HepG2 (cell line): ENCODE data around the gene NPBWR2. TPM values are rescaled to one million over a fixed set of nuclear protein-coding genes. Genes with fewer than 3 reads are reported as not detected.

Source experiments
- MYC ChIP-seq: sonication (generic); formaldehyde crosslinking; IDR thresholded peaks from 2 replicates; pipeline ENCODE4 v1.9.0; 2021; ENCODE audit warnings: missing genetic modification reagents, borderline replicate concordance
- POLR2AphosphoS5 ChIP-seq: IDR thresholded peaks from 2 replicates; pipeline ENCODE4 v1.6.1; 2012; ENCODE audit warnings: low read depth, low read length
- RAD51 ChIP-seq: fragments of 450-650 bp; IDR thresholded peaks from 2 replicates; pipeline ENCODE4 v1.6.1; 2016; ENCODE audit warnings: borderline replicate concordance
- SAFB2 ChIP-seq: sonication (generic); formaldehyde crosslinking; IDR thresholded peaks from 2 replicates; pipeline ENCODE4 v1.5.1; 2020; ENCODE audit warnings: missing genetic modification reagents, low read depth, mild to moderate bottlenecking, borderline replicate concordance
- SRF ChIP-seq: IDR thresholded peaks from 2 replicates; pipeline ENCODE4 v1.6.1; 2011; ENCODE audit warnings: mild to moderate bottlenecking, low read depth, low read length, moderate library complexity
- ZFP1 ChIP-seq: IDR thresholded peaks from 2 replicates; pipeline ENCODE4 v1.6.1; 2016
- ZMYM3 ChIP-seq: sonication (generic); formaldehyde crosslinking; IDR thresholded peaks from 2 replicates; pipeline ENCODE4 v1.5.1; 2020; ENCODE audit warnings: mild to moderate bottlenecking, missing genetic modification reagents
- ZNF225 ChIP-seq: sonication (generic); formaldehyde crosslinking; IDR thresholded peaks from 2 replicates; pipeline ENCODE4 v1.4.0; 2020; ENCODE audit warnings: mild to moderate bottlenecking, missing genetic modification reagents
- ZNF333 ChIP-seq: sonication (generic); formaldehyde crosslinking; IDR thresholded peaks from 2 replicates; pipeline ENCODE4 v1.4.0; 2020; ENCODE audit warnings: mild to moderate bottlenecking, missing genetic modification reagents, borderline replicate concordance
- ZNF431 ChIP-seq: sonication (generic); formaldehyde crosslinking; IDR thresholded peaks from 2 replicates; pipeline ENCODE4 v1.9.0; 2022; ENCODE audit warnings: missing genetic modification reagents, low read depth, mild to moderate bottlenecking, borderline replicate concordance
- ZNF432 ChIP-seq: sonication (generic); formaldehyde crosslinking; IDR thresholded peaks from 2 replicates; pipeline ENCODE4 v1.5.0; 2020; ENCODE audit warnings: missing genetic modification reagents, mild to moderate bottlenecking, borderline replicate concordance
- ZNF446 ChIP-seq: sonication (generic); formaldehyde crosslinking; IDR thresholded peaks from 2 replicates; pipeline ENCODE4 v1.5.0; 2020; ENCODE audit warnings: mild to moderate bottlenecking, missing genetic modification reagents
- ZNF547 ChIP-seq: sonication (generic); formaldehyde crosslinking; IDR thresholded peaks from 2 replicates; pipeline ENCODE4 v1.5.1; 2020; ENCODE audit warnings: mild to moderate bottlenecking, missing genetic modification reagents
- ZNF777 ChIP-seq: sonication (generic); formaldehyde crosslinking; IDR thresholded peaks from 2 replicates; pipeline ENCODE4 v1.4.0; 2020; ENCODE audit warnings: missing genetic modification reagents
- ZNF792 ChIP-seq: IDR thresholded peaks from 2 replicates; pipeline ENCODE4 v1.6.1; 2016
- polyA plus RNA-seq, 8 experiments: library from polyadenylated mRNA; depleted of rRNA in 3 of 8; stranded (reverse) in 7 of 8; unstranded in 1 of 8; fragments of >200 nt; fragmentation: Illumina TruSeq in 4 of 8; extraction: Trizol in 4 of 8; gene quantifications; 2 replicates each; pipeline versions ENCODE4 v1.2.1 to v1.2.3, GENCODE V29; 2011 to 2016; ENCODE audit warnings: low read depth in 4 of 8, missing spikeins in 1 of 8, mixed read lengths in 1 of 8; ENCODE audit not compliant: insufficient read depth in 1 of 8
- total RNA-seq, 5 experiments: library from RNA; depleted of rRNA; stranded (reverse); fragments of >200 nt; fragmentation: Illumina TruSeq; extraction: Trizol; gene quantifications; 2 replicates each; pipeline ENCODE4 v1.2.3, GENCODE V29; 2016; ENCODE audit warnings: low read depth in 1 of 5
- TF ChIP-seq, protein P1 (sequence below): IDR thresholded peaks from 2 replicates; pipeline ENCODE4 v1.6.1; 2016; ENCODE audit warnings: low read depth, borderline replicate concordance
- TF ChIP-seq, protein P2 (sequence below): sonication (generic); formaldehyde crosslinking; IDR thresholded peaks from 2 replicates; pipeline ENCODE4 v1.4.0; 2020; ENCODE audit warnings: missing genetic modification reagents
- TF ChIP-seq, protein P3 (sequence below): sonication (generic); formaldehyde crosslinking; IDR thresholded peaks from 2 replicates; pipeline ENCODE4 v1.8.1; 2023; ENCODE audit warnings: mild to moderate bottlenecking, inconsistent platforms, moderate library complexity, missing genetic modification reagents, borderline replicate concordance
- TF ChIP-seq, protein P4 (sequence below): sonication (generic); formaldehyde crosslinking; IDR thresholded peaks from 2 replicates; pipeline ENCODE4 v1.8.0; 2022; ENCODE audit warnings: missing genetic modification reagents, mild to moderate bottlenecking, borderline replicate concordance
- TF ChIP-seq, protein P5 (sequence below): sonication (generic); formaldehyde crosslinking; IDR thresholded peaks from 2 replicates; pipeline ENCODE4 v1.4.0; 2020; ENCODE audit warnings: mild to moderate bottlenecking, missing genetic modification reagents

The NPBWR2 gene
- total and polyA plus RNA-seq, 2 of the 13 experiments (the other 11 are each of a cell fraction or from before 2014, with no cell fraction given) = not detected

DNA sequence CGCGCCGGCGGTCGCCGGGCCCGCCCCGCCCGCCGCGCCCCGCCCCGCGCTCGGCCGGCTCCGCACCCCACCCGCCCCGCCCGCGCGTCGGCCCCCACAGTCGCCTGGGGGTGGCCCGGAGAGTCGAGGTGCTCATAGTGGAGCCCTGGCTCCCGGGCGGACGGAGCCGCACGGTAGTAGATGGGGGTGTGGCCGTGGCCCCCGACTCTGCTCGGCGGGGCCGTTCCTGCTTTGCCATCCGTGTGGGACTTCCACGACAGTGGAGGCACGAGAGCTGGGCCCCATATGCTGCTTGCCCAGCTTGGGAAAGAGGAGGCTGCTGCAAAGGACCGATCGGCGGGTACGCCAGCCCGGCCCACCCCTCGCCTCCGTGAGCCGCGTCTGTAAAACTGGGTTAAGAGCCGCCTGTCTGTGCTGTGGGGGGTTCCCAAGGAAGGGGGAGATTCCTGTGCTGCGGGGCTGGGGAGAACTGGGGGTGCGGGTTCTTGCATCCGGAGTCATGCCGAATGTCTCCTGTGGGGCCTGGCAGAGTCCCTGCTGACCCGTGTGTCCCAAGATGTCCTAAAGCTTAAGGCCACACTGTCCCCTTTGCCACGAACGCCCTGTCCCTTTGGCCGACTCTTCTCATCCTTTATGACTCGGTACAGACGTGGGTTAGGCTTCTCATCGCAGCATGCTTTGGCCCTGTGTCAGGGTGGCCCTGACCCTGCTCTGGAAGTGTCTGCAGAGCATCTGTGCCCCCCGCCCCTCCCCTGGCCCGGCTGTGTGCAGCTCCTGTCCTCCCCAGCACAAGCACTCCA is 27.2 kb downstream of the NPBWR2 start, which contains the start of gene OPRL1 (continued):
- TF ChIP-seq, protein P1, sequence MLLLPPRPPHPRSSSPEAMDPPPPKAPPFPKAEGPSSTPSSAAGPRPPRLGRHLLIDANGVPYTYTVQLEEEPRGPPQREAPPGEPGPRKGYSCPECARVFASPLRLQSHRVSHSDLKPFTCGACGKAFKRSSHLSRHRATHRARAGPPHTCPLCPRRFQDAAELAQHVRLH = 0 out of 2 replicates have a peak, but pooled peaks have one; percentile 29
- TF ChIP-seq, protein P2, sequence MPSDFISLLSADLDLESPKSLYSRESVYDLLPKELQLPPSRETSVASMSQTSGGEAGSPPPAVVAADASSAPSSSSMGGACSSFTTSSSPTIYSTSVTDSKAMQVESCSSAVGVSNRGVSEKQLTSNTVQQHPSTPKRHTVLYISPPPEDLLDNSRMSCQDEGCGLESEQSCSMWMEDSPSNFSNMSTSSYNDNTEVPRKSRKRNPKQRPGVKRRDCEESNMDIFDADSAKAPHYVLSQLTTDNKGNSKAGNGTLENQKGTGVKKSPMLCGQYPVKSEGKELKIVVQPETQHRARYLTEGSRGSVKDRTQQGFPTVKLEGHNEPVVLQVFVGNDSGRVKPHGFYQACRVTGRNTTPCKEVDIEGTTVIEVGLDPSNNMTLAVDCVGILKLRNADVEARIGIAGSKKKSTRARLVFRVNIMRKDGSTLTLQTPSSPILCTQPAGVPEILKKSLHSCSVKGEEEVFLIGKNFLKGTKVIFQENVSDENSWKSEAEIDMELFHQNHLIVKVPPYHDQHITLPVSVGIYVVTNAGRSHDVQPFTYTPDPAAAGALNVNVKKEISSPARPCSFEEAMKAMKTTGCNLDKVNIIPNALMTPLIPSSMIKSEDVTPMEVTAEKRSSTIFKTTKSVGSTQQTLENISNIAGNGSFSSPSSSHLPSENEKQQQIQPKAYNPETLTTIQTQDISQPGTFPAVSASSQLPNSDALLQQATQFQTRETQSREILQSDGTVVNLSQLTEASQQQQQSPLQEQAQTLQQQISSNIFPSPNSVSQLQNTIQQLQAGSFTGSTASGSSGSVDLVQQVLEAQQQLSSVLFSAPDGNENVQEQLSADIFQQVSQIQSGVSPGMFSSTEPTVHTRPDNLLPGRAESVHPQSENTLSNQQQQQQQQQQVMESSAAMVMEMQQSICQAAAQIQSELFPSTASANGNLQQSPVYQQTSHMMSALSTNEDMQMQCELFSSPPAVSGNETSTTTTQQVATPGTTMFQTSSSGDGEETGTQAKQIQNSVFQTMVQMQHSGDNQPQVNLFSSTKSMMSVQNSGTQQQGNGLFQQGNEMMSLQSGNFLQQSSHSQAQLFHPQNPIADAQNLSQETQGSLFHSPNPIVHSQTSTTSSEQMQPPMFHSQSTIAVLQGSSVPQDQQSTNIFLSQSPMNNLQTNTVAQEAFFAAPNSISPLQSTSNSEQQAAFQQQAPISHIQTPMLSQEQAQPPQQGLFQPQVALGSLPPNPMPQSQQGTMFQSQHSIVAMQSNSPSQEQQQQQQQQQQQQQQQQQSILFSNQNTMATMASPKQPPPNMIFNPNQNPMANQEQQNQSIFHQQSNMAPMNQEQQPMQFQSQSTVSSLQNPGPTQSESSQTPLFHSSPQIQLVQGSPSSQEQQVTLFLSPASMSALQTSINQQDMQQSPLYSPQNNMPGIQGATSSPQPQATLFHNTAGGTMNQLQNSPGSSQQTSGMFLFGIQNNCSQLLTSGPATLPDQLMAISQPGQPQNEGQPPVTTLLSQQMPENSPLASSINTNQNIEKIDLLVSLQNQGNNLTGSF (CRISPR knock-in tag) = no peak
- TF ChIP-seq, protein P3, sequence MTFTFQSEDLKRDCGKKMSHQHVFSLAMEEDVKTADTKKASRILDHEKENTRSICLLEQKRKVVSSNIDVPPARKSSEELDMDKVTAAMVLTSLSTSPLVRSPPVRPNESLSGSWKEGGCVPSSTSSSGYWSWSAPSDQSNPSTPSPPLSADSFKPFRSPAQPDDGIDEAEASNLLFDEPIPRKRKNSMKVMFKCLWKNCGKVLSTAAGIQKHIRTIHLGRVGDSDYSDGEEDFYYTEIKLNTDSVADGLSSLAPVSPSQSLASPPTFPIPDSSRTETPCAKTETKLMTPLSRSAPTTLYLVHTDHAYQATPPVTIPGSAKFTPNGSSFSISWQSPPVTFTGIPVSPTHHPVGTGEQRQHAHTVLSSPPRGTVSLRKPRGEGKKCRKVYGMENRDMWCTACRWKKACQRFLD = 0 out of 2 replicates have a peak, but pooled peaks have one; percentile 12
- TF ChIP-seq ZNF431 (CRISPR knock-in tag) (no peak; the same call in 1 of the 2 replicates), POLR2AphosphoS5 (no peak), ZMYM3 (peak; percentile 61; the same call in 1 of the 2 replicates), ZNF792 (peak; percentile 7; the same call in 1 of the 2 replicates), RAD51 (no peak), MYC (CRISPR knock-in tag) (no peak), SAFB2 (CRISPR knock-in tag) (0 out of 2 replicates have a peak, but pooled peaks have one; percentile 43), ZNF446 (no peak), ZNF547 (0 out of 2 replicates have a peak, but pooled peaks have one; percentile 75), ZNF777 (CRISPR knock-in tag) (peak; percentile 15; the same call in 1 of the 2 replicates), ZNF333 (CRISPR knock-in tag) (0 out of 2 replicates have a peak, but pooled peaks have one; percentile 53), ZFP1 (CRISPR knock-in tag) (no peak), ZNF432 (CRISPR knock-in tag) (no peak), SRF (no peak), ZNF225 (CRISPR knock-in tag) (no peak)
- TF ChIP-seq, protein P4, sequence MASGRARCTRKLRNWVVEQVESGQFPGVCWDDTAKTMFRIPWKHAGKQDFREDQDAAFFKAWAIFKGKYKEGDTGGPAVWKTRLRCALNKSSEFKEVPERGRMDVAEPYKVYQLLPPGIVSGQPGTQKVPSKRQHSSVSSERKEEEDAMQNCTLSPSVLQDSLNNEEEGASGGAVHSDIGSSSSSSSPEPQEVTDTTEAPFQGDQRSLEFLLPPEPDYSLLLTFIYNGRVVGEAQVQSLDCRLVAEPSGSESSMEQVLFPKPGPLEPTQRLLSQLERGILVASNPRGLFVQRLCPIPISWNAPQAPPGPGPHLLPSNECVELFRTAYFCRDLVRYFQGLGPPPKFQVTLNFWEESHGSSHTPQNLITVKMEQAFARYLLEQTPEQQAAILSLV (CRISPR knock-in tag) = no peak
- TF ChIP-seq, protein P5, sequence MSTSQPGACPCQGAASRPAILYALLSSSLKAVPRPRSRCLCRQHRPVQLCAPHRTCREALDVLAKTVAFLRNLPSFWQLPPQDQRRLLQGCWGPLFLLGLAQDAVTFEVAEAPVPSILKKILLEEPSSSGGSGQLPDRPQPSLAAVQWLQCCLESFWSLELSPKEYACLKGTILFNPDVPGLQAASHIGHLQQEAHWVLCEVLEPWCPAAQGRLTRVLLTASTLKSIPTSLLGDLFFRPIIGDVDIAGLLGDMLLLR = peak; percentile 72
